Subcutaneous adipose tissue (tissue), 4 donors: ENCODE measurements around the gene ABHD14A. TPM values are rescaled to one million over a fixed set of nuclear protein-coding genes. Genes with fewer than 3 reads are reported as not detected.

ENCODE experiments used
- total RNA-seq, 4 donors: library from RNA; depleted of rRNA; stranded (reverse); fragments of >200 nt; gene quantifications; one replicate each; pipeline ENCODE4 v1.1.0, GENCODE V29; 2016
- TF ChIP-seq, protein P1 (sequence below): fragments of 450-650 bp; IDR thresholded peaks from one replicate; pipeline ENCODE4 v1.5.1; 2016; ENCODE audit warnings: low read depth, mild to moderate bottlenecking, control low read depth, antibody characterized with exemption, moderate library complexity

The ABHD14A gene
- total RNA-seq, 4 donors from 2014 or later, result 15.3 to 37.7 (median 26.0) TPM

- TF ChIP-seq, protein P1, sequence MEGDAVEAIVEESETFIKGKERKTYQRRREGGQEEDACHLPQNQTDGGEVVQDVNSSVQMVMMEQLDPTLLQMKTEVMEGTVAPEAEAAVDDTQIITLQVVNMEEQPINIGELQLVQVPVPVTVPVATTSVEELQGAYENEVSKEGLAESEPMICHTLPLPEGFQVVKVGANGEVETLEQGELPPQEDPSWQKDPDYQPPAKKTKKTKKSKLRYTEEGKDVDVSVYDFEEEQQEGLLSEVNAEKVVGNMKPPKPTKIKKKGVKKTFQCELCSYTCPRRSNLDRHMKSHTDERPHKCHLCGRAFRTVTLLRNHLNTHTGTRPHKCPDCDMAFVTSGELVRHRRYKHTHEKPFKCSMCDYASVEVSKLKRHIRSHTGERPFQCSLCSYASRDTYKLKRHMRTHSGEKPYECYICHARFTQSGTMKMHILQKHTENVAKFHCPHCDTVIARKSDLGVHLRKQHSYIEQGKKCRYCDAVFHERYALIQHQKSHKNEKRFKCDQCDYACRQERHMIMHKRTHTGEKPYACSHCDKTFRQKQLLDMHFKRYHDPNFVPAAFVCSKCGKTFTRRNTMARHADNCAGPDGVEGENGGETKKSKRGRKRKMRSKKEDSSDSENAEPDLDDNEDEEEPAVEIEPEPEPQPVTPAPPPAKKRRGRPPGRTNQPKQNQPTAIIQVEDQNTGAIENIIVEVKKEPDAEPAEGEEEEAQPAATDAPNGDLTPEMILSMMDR, result no peak
Observed at GRCh38 chr3:51937611-51938450, 37.0 kb upstream of the ABHD14A start.

DNA sequence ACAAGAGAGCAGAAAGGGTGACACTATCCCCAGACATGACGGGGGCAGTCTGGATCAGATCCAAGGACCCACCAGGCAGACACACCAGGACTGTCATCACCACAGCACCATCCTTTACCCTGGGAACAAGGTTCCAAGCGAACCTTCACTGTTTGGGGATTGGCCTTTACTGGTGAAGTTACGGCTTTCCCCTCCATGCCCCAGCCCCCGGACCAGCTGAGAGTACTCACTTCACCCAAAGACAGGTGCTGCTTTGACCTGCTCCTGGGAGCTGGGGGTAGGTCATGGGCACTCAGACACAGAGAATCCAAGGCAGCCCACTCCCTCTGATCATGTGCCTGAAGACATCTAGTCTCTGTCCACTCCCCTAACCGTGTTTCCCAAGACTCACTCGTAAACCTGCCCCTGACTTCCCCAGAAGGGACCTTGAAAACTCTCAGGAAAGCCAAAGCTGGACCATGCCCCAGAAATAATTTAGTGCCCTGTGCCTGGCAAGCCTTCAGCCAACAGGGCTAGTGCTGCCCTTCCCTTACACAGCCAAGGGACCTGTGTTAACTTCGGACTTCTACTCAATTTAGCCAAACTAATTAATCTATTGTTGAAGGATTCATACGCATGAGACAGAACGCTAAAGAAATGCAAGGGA lies 36.0 kb upstream of the ABHD14A start:
- TF ChIP-seq, protein P1, result no peak

DNA sequence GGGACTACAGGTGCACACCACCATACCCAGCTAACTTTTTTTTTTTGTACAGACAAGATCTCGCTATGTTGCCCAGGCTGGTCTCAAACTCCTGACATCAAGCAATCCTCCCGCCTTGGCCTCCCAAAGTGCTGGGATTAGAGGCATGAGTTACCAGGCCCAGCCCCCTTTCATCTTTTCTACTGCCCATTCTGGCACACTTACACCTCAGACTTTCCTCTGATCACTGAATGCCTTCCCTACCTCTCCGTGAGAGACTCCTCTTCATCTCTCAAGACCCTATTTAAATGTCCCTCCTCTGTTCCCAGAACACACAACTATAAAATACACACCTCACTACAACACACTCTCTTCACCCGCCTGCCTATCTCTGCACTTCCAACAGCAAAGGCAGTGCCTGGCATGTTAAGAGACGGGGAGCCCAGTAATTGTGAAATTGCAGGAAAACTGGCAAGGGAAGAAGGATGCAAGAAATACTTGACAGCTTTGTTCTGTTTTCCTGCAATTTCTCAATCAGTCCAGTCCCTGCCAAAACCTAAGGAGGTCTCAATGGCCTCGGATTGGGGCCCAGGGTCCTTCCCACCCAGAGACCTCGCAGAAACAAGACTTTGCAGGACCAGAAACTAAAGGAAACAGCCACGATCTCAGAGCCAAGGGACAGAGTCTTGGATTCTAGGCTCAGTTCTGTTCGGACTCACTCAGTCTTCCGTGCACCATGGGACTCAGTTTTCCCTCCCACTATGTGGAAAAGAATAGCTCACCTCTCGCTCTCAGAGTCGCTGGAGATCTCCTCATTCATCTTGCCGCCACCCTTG lies 34.0 kb upstream of the ABHD14A start:
- TF ChIP-seq, protein P1, result no peak

- TF ChIP-seq, protein P1, result no peak
Observed at GRCh38 chr3:51941463-51941797, 33.4 kb upstream of the ABHD14A start.

DNA sequence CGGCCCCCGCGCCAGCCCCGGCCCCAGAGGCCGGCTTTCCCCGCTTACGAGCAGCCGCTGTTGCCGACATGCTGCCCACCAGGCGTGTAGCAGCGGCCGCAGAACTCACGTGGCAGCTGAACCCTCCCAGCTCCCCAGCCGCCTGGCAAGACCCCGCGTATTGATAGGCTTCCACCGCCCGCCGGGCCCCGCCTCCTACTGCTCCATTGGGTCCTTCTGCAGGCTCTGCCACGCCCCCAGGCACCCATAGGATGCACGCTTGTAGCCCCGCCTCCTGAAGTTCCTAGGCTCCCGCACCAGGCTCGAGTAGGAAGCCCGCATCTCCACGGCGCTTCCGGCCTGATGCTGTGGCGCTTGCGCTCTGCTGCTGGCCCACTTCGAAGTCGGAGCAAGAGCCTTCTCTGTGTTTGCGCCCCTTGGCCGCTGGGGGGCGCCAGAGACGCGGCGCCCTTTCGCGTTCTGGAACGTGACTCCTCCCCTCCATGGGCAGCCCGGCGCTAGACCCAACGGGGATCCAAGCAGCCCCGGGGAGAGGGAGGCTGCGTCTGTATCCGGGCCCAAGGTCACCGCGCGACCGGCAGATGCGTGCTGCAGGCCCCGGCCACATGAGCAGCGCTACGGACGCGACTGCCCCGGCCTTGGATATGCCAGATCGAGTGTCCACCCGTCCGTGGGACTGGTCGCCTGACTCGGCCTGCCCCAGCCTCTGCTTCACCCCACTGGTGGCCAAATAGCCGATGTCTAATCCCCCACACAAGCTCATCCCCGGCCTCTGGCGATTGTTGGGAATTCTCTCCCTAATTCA lies 32.9 kb upstream of the ABHD14A start, which contains the start of the genes PARP3 and RRP9:
Gene PARP3 (plus strand): TSS at position 566 of the 805 bp plus-strand sequence. CDS start 993 bp downstream, outside the sequence.
Gene RRP9 (minus strand): TSS at position 107 of the 805 bp plus-strand sequence. CDS start 37 bp downstream, at position 70.
- TF ChIP-seq, protein P1, result no peak

DNA sequence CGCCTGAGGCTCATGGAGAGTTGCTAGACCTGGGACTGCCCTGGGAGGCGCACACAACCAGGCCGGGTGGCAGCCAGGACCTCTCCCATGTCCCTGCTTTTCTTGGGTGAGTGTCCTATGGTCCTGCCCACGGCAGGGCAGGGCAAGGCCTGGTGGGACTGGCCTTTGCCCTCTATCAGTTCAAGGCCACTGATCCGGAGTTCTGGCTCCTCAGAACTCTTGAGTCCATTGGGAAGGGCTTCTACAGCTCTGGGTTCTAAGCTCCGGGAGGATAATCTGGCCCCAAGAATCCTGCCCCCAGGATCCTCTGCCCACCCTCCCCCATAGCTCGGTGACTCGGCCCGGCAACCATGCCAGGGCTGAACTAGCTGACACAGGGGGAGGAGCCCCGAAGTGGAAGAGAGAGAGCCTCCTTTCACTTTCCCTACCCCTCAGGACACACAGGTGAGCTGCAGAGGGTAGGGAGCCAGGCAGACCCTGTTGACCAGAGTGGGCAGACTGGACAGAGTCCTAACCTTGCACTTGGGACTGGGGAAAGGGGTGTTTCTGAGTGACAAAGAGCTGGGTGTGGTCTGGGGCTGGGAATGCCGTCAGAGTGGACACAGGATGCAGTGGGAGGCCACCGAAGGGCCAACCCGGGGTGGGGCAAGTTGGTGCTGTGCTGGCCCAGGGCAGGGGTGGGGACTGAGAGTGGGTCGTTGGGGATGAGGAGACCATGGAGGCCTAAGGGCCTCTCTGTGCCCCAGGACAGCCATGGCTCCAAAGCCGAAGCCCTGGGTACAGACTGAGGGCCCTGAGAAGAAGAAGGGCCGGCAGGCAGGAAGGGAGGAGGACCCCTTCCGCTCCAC lies 32.0 kb upstream of the ABHD14A start:
- TF ChIP-seq, protein P1, result no peak
